Measurements from ENCODE around the gene KIFC1.

The KIFC1 gene

DNA sequence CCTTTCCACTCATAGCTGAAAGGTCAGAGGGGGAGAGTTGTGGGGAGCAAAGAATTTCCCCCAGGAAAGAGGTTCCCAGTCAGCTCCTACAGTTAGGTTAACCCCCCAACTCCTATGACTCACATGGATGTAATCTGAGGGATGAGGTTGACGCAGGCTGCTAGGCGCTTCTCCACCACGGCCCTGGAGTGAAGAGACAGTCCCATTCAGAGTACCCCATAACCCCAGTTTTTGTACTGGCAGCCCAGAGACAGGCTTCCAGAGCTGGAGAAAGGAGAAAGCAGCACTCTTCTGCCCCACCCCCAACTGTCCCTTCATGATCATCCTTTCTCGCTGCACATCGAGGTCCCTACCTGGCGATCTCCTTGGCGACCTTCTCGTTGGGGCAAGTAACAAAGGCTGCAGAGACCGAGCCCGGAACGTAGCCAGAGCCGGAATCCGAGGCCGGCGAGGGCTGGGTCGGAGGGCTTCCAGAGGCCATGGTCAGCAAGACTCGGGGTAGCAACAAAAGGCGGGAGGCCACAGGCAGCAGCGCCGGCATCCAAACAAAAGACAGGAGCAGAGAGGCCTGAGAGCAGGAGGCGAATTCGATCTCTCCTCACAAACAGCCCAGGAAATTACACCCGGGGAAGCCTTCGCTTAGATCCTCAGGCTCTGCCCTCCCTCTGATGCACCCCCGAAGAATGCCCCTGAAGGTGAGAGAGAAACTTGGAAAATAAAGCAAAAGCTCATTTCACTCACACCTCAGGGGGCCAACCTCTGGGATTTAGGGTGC is 25.7 kb downstream of the KIFC1 start:
- DNase-seq, result peak; percentile 88
- TF ChIP-seq, protein P1, sequence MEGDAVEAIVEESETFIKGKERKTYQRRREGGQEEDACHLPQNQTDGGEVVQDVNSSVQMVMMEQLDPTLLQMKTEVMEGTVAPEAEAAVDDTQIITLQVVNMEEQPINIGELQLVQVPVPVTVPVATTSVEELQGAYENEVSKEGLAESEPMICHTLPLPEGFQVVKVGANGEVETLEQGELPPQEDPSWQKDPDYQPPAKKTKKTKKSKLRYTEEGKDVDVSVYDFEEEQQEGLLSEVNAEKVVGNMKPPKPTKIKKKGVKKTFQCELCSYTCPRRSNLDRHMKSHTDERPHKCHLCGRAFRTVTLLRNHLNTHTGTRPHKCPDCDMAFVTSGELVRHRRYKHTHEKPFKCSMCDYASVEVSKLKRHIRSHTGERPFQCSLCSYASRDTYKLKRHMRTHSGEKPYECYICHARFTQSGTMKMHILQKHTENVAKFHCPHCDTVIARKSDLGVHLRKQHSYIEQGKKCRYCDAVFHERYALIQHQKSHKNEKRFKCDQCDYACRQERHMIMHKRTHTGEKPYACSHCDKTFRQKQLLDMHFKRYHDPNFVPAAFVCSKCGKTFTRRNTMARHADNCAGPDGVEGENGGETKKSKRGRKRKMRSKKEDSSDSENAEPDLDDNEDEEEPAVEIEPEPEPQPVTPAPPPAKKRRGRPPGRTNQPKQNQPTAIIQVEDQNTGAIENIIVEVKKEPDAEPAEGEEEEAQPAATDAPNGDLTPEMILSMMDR (IDR thresholded peaks at IDR 0.05; ENCODE audit: low read depth, low read length, missing control alignments), result no peak
- in situ Hi-C loops (cut with HindIII; ENCODE audit: low pct_ligation_motif_present, low sequenced_read_pairs), result no loop called here
- Histone ChIP-seq H3K4me3 (ENCODE audit: low read depth, low read length) (peak overlapping the region; percentile 86), H3K27me3 (replicated peaks) (no peaks in the 10 kb centered on the region), H3K36me3 (replicated peaks) (peaks cover 34% of the 10 kb centered on the region), H3K27ac (peak overlapping the region; percentile 95)

DNA sequence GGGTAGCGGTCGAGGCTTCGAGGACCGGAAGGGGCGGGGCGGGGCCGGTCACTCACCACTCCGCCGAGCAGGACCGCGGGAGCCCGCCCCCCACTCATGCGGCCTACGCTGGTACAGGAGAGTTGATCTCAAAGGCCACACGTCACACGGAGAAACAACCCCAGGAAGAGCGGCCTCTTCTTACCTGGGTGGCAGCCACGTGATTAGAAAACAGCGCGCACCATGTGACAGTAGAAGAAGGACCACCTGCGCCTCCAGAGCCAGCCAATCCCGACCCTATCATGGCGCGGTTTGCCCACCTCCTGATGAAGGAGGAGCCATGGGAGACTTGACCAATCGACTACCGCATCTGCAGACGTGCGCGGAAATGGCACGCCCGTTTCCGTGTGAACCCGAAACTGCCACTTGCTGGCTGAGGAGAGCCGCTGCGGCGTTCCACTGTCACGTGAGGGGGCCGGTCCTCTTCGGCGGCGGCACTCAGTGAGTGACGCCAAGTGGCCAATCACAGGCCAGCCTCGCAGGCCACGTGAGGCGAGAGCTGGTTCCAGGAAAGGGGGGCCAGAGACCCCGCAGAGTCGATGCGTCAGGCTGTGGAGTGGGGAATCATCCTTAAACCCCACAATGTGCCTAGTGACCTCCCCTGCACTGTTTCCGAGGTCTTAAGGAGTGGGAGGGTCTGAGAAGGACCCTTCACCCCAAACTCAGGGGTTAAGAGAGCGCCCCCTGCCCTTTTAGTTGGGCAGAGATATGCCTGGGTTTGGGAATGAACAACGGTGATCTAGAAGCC is 26.5 kb downstream of the KIFC1 start, which contains the start of gene CUTA:
Gene CUTA, minus strand, starts transcription at position 205 of the 787 bp plus-strand sequence. Its CDS starts 107 bp downstream, at position 98.
- Histone ChIP-seq H3K27me3 (replicated peaks) (no peaks in the 10 kb centered on the region), H3K4me3 (ENCODE audit: low read depth, low read length) (peak within 1 kb of the TSS; percentile 86), H3K36me3 (replicated peaks) (peaks cover 26% of the 10 kb centered on the region), H3K27ac (peak within 1 kb of the TSS; percentile 95)
- in situ Hi-C loops (cut with HindIII; ENCODE audit: low pct_ligation_motif_present, low sequenced_read_pairs), result no loop called here
- DNase-seq, result peak; percentile 100
- TF ChIP-seq, protein P1 (IDR thresholded peaks at IDR 0.05; ENCODE audit: low read depth, low read length, missing control alignments), result peak; percentile 25

DNA sequence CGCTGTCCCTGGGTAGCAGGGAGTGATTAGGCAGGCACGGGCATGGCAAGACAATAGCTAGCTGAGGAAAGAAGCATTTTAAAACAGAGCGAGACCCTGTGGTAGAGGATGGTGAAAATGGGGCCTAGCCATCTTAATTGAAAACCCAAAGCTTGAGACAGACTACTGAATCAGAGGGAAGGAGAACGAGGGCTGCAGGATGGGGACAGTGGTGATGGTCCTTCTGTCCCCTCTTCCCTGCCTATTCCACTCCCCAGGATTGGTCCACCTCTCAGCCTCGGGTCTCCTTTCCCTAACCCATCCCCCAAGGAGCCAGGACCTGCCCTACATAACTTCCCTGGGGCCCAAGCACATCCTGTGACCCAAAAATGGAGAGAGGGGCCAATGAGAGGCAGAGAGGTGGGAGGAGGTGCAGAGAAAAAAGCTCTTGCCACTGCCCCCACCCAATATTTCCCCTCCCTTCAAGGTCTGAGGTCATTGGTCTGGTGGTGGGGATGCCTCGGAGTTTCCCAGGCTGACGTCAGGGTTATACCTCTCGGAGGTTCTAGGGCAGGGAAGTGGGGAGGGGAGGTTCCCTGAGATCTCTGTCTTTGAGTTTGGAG is 27.2 kb downstream of the KIFC1 start:
- Histone ChIP-seq H3K27me3 (replicated peaks) (no peaks in the 10 kb centered on the region), H3K4me3 (ENCODE audit: low read depth, low read length) (peak overlapping the region; percentile 41), H3K27ac (peak overlapping the region; percentile 80), H3K36me3 (replicated peaks) (peaks cover 19% of the 10 kb centered on the region)
- TF ChIP-seq, protein P1 (IDR thresholded peaks at IDR 0.05; ENCODE audit: low read depth, low read length, missing control alignments), result no peak
- peak; percentile 47 for DNase-seq
- in situ Hi-C loops (cut with HindIII; ENCODE audit: low pct_ligation_motif_present, low sequenced_read_pairs), result no loop called here

DNA sequence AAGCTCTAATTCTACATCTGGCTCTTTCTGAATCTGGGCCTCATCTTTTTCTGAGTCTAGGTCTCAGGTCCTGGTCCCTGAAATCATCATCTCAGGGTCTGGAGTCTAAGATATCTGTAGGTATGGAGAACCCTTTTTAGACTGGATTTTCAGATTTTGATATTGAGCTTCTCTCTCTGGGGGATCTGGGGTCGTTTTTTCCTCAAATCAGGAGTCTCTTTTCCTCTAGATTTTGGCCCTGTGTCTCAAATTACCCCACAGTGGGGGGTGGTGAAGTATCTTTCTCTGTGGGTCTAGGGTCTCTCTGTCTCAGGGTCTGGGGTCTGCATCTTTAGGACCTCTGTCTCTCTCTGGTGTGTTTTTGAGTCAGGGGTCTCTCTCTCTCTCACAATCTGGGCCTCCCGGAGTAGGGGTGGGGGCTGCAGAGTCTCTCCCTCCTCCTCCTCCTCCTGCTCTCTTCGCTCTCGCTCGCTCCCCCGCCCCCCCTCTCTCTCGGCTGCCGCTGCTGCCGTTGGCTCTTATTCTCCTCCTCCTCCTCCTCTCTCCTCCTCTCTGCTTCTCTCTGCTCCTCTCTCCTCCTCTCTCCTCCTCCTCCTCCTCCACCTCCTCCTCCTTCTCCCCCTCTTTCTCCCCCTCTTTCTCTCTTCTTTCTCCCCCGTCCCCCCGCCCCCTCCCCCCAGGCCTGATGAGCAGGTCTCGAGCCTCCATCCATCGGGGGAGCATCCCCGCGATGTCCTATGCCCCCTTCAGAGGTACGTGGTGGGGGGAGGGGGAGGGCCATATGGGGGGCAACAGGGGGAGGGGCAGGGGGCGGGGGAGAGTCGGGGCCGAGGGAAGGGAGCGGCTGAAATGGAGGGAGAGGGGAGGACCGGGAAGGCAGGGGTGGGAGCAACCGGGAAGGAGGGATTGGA is 28.2 kb downstream of the KIFC1 start, which contains the start of gene SYNGAP1:
Gene SYNGAP1, plus strand, starts transcription at position 486 of the 911 bp plus-strand sequence. Its CDS starts 200 bp downstream, at position 686.
- Histone ChIP-seq H3K4me3 (ENCODE audit: low read depth, low read length) (peak within 1 kb of the TSS; percentile 41), H3K27ac (peak within 1 kb of the TSS; percentile 80), H3K36me3 (replicated peaks) (peaks cover 11% of the 10 kb centered on the region), H3K27me3 (replicated peaks) (no peaks in the 10 kb centered on the region)
- in situ Hi-C loops (cut with HindIII; ENCODE audit: low pct_ligation_motif_present, low sequenced_read_pairs), result no loop called here
- TF ChIP-seq, protein P1 (IDR thresholded peaks at IDR 0.05; ENCODE audit: low read depth, low read length, missing control alignments), result no peak
- DNase-seq, result peak; percentile 35

Data from brain microvascular endothelial cell (primary cell).